K562 (cell line): ENCODE results near the gene SCLY. TPM values are rescaled to one million over a fixed set of nuclear protein-coding genes. Genes with fewer than 3 reads are reported as not detected.
A peak's percentile ranks its signal among the peaks of the same experiment; 100 is the strongest.

Experiments used
- CBFA2T3 ChIP-seq: fragments of 450-650 bp; IDR thresholded peaks from 2 replicates; pipeline ENCODE4 v1.6.1; 2017
- EP300 ChIP-seq: IDR thresholded peaks from 2 replicates; pipeline ENCODE4 v1.6.1; 2012; ENCODE audit warnings: low read length, improper control_type of control experiment
- EP400 ChIP-seq: fragments of 450-650 bp; IDR thresholded peaks from 2 replicates; pipeline ENCODE4 v1.6.1; 2017; ENCODE audit warnings: antibody characterized with exemption, mild to moderate bottlenecking, moderate library complexity
- HDAC3 ChIP-seq: fragments of 450-650 bp; IDR thresholded peaks from 2 replicates; pipeline ENCODE4 v1.6.1; 2018; ENCODE audit warnings: borderline replicate concordance, mild to moderate bottlenecking, moderate library complexity; ENCODE audit not compliant: partially characterized antibody
- ID3 ChIP-seq, 2 experiments: fragments of 250-450 bp in 1 of 2; fragments of 450-650 bp in 1 of 2; sonication (Bioruptor Pico) in 1 of 2; IDR thresholded peaks; 2 replicates each; pipeline versions ENCODE4 v1.6.1 to v1.8.0; 2016 to 2021; ENCODE audit warnings: mild to moderate bottlenecking in 2 of 2, moderate library complexity in 2 of 2, missing compliant biosample characterization in 1 of 2, missing genetic modification characterization in 1 of 2
- IFI16 ChIP-seq: fragments of 250-450 bp; sonication (Bioruptor Pico); IDR thresholded peaks from 2 replicates; pipeline ENCODE4 v2.1.2; 2022; ENCODE audit warnings: mild to moderate bottlenecking, inconsistent platforms
- LARP7 ChIP-seq: fragments of 450-650 bp; IDR thresholded peaks from 2 replicates; pipeline ENCODE4 v1.6.1; 2016
- NFE2 ChIP-seq: IDR thresholded peaks from 2 replicates; pipeline ENCODE4 v1.6.1; 2014; ENCODE audit warnings: antibody characterized with exemption, low read depth
- PBX2 ChIP-seq, 2 experiments: IDR thresholded peaks in 1 of 2; conservative IDR thresholded peaks in 1 of 2; 2 replicates each; pipeline ENCODE4 v1.6.1; 2016; ENCODE audit warnings: low read depth in 2 of 2, mild to moderate bottlenecking in 1 of 2, missing compliant biosample characterization in 1 of 2, missing genetic modification characterization in 1 of 2, moderate library complexity in 1 of 2
- PML ChIP-seq: IDR thresholded peaks from 2 replicates; pipeline ENCODE4 v1.6.1; 2012; ENCODE audit warnings: low read length, inconsistent platforms
- RBFOX2 ChIP-seq: fragments of 200-400 bp; formaldehyde crosslinking; IDR thresholded peaks from 2 replicates; pipeline ENCODE4 v1.6.1; 2017; ENCODE audit warnings: low read depth, mild to moderate bottlenecking, low read length, moderate library complexity
- REST ChIP-seq, 2 experiments: fragments of 450-650 bp; formaldehyde crosslinking in 1 of 2; IDR thresholded peaks; 2 replicates each; pipeline versions ENCODE4 v1.4.0 to v1.6.1; 2014 to 2020; ENCODE audit warnings: mild to moderate bottlenecking in 2 of 2, borderline replicate concordance in 1 of 2, low read depth in 1 of 2
- STAG1 ChIP-seq: sonication (generic); formaldehyde crosslinking; IDR thresholded peaks from 2 replicates; pipeline ENCODE4 v1.5.0; 2020; ENCODE audit warnings: missing genetic modification reagents, borderline replicate concordance
- YY1 ChIP-seq, 3 experiments: IDR thresholded peaks; 2 replicates each; pipeline ENCODE4 v1.6.1; 2011; ENCODE audit warnings: low read length in 2 of 3, mild to moderate bottlenecking in 2 of 3, moderate library complexity in 2 of 3, borderline replicate concordance in 1 of 3, control low read depth in 1 of 3, low read depth in 1 of 3; ENCODE audit not compliant: insufficient read depth in 3 of 3, insufficient replicate concordance in 2 of 3, control insufficient read depth in 1 of 3, insufficient read length in 1 of 3; ENCODE audit errors: extremely low read depth in 1 of 3
- ZC3H4 ChIP-seq: sonication (generic); formaldehyde crosslinking; IDR thresholded peaks from 2 replicates; pipeline ENCODE4 v1.9.0; 2021; ENCODE audit warnings: missing genetic modification reagents, borderline replicate concordance
- polyA plus RNA-seq, 8 experiments: library from polyadenylated mRNA; depleted of rRNA in 4 of 8; stranded (reverse) in 5 of 8; unstranded in 3 of 8; fragments of >200 nt; fragmentation: Nextera tagmentation in 2 of 8; fragmentation: Illumina TruSeq in 1 of 8; extraction: Ambion mirVana in 2 of 8; extraction: Trizol in 1 of 8; gene quantifications; 2 replicates each; pipeline versions ENCODE4 v1.2.1 to v1.2.3, GENCODE V29; 2011 to 2014; ENCODE audit warnings: inconsistent platforms in 1 of 8, missing spikeins in 1 of 8
- total RNA-seq, 7 experiments: library from RNA; depleted of rRNA in 6 of 7; stranded (reverse); fragments of >200 nt in 6 of 7; fragmentation: Illumina TruSeq in 2 of 7; extraction: Trizol in 2 of 7; gene quantifications; 2 replicates each; pipeline versions ENCODE4 v1.2.1 to v1.2.3, GENCODE V29; 2011 to 2021; ENCODE audit warnings: low replicate concordance in 1 of 7

Gene SCLY
- total and polyA plus RNA-seq, 9 of the 15 experiments (the other 6 are each of a cell fraction or from before 2014, with no cell fraction given): 2.6 to 32.2 (median 21.1) TPM

- no peak for TF ChIP-seq IFI16 (CRISPR knock-in tag)
- no peak for TF ChIP-seq REST (IDR thresholded peaks at IDR 0.05; ENCODE audit: borderline replicate concordance)
- TF ChIP-seq REST (CRISPR knock-in tag; IDR thresholded peaks at IDR 0.05; ENCODE audit: low read depth): no peak
- no peak for TF ChIP-seq PBX2 (CRISPR knock-in tag; IDR thresholded peaks at IDR 0.05; ENCODE audit: low read depth)
- no peak for TF ChIP-seq PBX2 (tag; conservative IDR thresholded peaks at IDR 0.05; ENCODE audit: low read depth)
- no peak; the same call in 1 of the 2 replicates for TF ChIP-seq CBFA2T3
- peak; percentile 84 for TF ChIP-seq NFE2
- peak; percentile 66 for TF ChIP-seq EP300
- no peak for TF ChIP-seq HDAC3
- TF ChIP-seq LARP7: no peak
- no peak for TF ChIP-seq ID3 (CRISPR knock-in tag; IDR thresholded peaks at IDR 0.05)
- TF ChIP-seq ID3 (tag; IDR thresholded peaks at IDR 0.05): no peak
- TF ChIP-seq RBFOX2: no peak
- TF ChIP-seq STAG1: no peak
- no peak for TF ChIP-seq ZC3H4 (CRISPR knock-in tag)
- TF ChIP-seq YY1 (IDR thresholded peaks at IDR 0.05; ENCODE audit: borderline replicate concordance in 1 of 3, control insufficient read depth in 1 of 3, extremely low read depth in 1 of 3, insufficient read depth in 3 of 3, insufficient read length in 1 of 3, insufficient replicate concordance in 2 of 3, low read depth in 1 of 3, low read length in 2 of 3): no peak
- TF ChIP-seq PML: no peak
- TF ChIP-seq EP400: 0 out of 2 replicates have a peak, but pooled peaks have one; percentile 30
These were observed 7.5 kb upstream of the SCLY start (continued) for GRCh38 chr2:238053191-238053776.
